ENCODE data around the gene GABBR2. TPM values are rescaled to one million over a fixed set of nuclear protein-coding genes. Genes with fewer than 3 reads are reported as not detected.

The GABBR2 gene
- total and polyA plus RNA-seq, 9 of the 15 experiments (the other 6 are each of a cell fraction or from before 2014, with no cell fraction given): 0.15 to 1.9 (median 0.32) TPM

GRCh38 chr9:98332405-98332831 lies 376.3 kb downstream of the GABBR2 start (continued):
- TF ChIP-seq, protein P1, sequence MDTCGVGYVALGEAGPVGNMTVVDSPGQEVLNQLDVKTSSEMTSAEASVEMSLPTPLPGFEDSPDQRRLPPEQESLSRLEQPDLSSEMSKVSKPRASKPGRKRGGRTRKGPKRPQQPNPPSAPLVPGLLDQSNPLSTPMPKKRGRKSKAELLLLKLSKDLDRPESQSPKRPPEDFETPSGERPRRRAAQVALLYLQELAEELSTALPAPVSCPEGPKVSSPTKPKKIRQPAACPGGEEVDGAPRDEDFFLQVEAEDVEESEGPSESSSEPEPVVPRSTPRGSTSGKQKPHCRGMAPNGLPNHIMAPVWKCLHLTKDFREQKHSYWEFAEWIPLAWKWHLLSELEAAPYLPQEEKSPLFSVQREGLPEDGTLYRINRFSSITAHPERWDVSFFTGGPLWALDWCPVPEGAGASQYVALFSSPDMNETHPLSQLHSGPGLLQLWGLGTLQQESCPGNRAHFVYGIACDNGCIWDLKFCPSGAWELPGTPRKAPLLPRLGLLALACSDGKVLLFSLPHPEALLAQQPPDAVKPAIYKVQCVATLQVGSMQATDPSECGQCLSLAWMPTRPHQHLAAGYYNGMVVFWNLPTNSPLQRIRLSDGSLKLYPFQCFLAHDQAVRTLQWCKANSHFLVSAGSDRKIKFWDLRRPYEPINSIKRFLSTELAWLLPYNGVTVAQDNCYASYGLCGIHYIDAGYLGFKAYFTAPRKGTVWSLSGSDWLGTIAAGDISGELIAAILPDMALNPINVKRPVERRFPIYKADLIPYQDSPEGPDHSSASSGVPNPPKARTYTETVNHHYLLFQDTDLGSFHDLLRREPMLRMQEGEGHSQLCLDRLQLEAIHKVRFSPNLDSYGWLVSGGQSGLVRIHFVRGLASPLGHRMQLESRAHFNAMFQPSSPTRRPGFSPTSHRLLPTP (IDR thresholded peaks at IDR 0.05; ENCODE audit: borderline replicate concordance, extremely low read depth, insufficient read length): no peak
- TF ChIP-seq RUNX1 (IDR thresholded peaks at IDR 0.05; ENCODE audit: low read depth) (no peak), SIN3A (IDR thresholded peaks at IDR 0.05; ENCODE audit: borderline replicate concordance in 2 of 2, control insufficient read depth in 1 of 2, low read depth in 2 of 2, low read length in 2 of 2) (no peak), ZFP30 (CRISPR knock-in tag; IDR thresholded peaks at IDR 0.05; ENCODE audit: borderline replicate concordance) (no peak), TCFL5 (CRISPR knock-in tag; conservative IDR thresholded peaks at IDR 0.05) (no peak), HMG20A (CRISPR knock-in tag; conservative IDR thresholded peaks at IDR 0.05) (no peak), MEIS2 (IDR thresholded peaks at IDR 0.05; ENCODE audit: partially characterized antibody) (peak; percentile 57), ZC3H4 (CRISPR knock-in tag; IDR thresholded peaks at IDR 0.05; ENCODE audit: borderline replicate concordance) (no peak)
- TF ChIP-seq, protein P2, sequence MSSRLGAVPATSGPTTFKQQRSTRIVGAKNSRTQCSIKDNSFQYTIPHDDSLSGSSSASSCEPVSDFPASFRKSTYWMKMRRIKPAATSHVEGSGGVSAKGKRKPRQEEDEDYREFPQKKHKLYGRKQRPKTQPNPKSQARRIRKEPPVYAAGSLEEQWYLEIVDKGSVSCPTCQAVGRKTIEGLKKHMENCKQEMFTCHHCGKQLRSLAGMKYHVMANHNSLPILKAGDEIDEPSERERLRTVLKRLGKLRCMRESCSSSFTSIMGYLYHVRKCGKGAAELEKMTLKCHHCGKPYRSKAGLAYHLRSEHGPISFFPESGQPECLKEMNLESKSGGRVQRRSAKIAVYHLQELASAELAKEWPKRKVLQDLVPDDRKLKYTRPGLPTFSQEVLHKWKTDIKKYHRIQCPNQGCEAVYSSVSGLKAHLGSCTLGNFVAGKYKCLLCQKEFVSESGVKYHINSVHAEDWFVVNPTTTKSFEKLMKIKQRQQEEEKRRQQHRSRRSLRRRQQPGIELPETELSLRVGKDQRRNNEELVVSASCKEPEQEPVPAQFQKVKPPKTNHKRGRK (tag; IDR thresholded peaks at IDR 0.05): no peak
- TF ChIP-seq, protein P3, sequence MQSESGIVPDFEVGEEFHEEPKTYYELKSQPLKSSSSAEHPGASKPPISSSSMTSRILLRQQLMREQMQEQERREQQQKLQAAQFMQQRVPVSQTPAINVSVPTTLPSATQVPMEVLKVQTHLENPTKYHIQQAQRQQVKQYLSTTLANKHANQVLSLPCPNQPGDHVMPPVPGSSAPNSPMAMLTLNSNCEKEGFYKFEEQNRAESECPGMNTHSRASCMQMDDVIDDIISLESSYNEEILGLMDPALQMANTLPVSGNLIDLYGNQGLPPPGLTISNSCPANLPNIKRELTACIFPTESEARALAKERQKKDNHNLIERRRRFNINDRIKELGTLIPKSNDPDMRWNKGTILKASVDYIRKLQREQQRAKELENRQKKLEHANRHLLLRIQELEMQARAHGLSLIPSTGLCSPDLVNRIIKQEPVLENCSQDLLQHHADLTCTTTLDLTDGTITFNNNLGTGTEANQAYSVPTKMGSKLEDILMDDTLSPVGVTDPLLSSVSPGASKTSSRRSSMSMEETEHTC (IDR thresholded peaks at IDR 0.05): no peak
- TF ChIP-seq, protein P4, sequence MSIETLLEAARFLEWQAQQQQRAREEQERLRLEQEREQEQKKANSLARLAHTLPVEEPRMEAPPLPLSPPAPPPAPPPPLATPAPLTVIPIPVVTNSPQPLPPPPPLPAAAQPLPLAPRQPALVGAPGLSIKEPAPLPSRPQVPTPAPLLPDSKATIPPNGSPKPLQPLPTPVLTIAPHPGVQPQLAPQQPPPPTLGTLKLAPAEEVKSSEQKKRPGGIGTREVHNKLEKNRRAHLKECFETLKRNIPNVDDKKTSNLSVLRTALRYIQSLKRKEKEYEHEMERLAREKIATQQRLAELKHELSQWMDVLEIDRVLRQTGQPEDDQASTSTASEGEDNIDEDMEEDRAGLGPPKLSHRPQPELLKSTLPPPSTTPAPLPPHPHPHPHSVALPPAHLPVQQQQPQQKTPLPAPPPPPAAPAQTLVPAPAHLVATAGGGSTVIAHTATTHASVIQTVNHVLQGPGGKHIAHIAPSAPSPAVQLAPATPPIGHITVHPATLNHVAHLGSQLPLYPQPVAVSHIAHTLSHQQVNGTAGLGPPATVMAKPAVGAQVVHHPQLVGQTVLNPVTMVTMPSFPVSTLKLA (conservative IDR thresholded peaks at IDR 0.05): no peak; a peak in 1 of 4 replicates

Data from K562 (cell line).